GM18499 (cell line): ENCODE results near the gene PAXX.

Experiments
- ATAC-seq: cut with Tn5 transposase; IDR thresholded peaks from one replicate; pipeline ENCODE4 v1.9.1; 2021; ENCODE audit warnings: moderate number of reproducible peaks; ENCODE audit not compliant: insufficient read depth, unreplicated experiment

The PAXX gene

GRCh38 chr9:137015540-137015930 lies 23.3 kb downstream of the PAXX start:
- no peak for ATAC-seq

DNA sequence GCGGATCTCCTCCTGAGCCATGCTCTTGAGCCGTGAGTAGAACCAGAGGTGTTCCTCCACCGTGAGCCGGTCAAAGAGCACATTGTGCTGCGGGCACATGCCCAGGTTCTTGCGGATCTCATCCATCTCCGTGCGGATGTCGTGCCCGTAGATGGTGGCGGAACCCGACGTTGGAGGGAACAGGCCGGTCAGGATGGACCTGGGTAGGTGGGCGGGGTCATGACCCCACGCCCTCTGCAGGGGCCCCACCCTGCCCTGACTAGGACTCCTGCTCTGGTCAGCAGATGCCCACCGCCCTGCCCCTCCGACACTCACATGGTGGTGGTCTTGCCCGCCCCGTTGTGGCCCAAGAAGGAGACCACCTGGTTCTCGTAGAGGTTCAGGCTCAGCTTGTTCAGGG lies 23.8 kb downstream of the PAXX start:
- ATAC-seq = no peak

DNA sequence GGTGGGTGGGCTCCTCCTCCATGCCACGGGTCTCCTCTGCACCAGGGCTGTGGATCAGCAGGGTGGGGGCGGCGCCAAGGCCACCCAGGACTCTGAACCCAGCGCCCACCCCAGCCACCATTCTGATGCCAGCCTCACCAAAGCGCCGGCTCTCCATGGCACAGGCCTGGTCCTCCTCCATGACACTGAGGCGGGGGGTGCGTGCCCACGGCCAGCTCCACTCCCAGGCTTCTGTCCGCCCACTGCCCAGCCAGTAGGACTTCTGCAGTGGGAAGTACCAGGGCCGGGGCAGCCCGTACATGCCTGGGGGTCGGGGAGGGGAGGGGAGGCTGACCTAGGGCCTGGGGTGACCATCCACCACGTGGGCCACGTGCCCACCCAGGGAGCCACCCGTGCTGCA lies 24.2 kb downstream of the PAXX start:
- no peak for ATAC-seq

DNA sequence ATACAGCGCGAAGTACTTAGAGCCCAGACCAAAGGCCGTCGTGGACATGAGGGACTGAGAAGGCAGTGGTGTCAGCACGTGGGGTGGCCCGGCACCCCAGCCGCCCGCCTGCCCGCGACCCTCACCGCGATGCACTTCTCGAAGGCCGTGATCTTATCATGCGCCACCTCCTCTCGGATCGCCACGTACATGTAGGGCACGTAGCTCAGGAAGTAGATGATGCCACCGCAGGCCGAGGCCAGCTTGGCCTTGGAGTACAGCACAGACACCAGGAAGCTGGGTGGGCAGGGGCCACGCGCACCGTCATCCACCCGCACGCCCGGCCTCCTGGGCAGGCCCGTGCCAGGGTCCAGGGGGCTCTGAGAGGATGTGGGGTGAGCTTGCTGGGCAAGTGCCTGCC lies 24.8 kb downstream of the PAXX start:
- no peak for ATAC-seq

DNA sequence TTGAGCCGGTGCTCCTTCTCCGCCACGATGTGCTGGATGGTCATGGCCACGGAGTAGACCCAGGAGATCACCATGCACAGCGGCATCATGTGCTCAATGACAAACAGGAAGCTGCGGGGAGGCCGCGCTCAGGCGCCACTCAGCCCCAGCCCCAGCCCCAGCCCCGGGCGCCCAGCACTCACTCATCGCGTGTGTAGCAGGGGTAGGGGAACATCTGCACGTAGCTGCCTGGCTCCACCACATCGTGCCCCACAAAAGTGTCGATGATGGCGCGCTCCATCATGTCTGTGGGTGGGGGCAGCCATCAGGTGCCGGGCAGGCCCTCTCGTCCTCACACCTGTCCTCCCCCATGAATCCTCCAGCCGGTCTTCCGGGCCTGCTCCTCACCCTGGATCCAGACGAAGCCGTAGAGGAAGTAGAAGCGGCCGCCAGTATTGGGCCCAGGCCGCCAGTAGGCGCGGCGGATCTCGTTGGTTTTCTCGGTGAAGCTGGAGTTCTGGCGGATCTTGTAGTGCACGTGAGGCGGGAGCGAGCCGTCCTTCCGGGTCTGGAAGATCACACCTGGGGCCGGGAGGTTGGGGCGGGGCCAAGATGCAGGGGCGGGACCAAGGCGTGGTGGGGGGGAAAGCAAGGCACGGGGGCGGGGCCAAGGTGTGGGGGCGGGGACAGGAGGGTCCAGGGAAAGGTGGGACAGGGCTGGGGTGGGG lies 25.7 kb downstream of the PAXX start:
- no peak for ATAC-seq

DNA sequence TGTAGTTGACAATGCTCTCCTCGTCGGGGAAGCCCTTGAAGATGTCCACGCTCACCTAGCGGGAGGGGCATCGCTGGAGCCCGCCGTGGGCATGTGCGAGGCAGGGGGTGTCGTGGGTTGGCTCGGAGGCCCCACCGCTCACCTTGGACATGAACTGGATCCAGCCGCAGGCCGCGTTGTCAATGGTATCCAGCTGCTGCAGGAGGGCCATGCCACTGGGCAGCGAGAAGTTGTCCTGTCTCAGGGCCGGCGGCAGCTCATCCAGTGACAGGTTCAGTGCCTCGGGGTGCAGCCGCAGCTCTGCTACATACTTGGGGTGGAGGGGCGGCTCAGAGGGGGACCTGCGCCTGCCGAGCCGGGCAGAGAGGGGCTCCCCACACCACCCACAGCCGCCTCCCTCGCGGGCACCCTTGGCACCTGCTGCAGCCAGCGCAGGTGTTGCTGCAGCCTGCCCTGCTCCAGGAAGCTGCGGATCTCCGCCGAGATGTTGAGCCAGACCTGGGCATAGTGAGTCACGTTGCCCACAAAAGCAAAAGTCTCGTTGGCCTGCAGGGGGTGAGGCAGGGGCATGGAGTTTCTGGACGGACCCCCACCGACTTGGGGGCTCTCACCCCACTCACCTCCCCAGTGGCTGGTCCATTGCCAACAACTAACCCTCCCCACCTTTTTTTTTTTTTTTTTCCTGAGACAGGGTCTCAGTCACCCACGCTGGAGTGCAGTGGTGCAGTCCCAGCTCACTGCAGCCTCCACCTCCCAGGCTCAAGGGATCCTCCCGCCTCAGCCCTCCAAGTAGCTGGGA lies 26.7 kb downstream of the PAXX start:
- ATAC-seq = no peak

GRCh38 chr9:137019891-137020683 lies 27.9 kb downstream of the PAXX start:
- ATAC-seq = no peak

DNA sequence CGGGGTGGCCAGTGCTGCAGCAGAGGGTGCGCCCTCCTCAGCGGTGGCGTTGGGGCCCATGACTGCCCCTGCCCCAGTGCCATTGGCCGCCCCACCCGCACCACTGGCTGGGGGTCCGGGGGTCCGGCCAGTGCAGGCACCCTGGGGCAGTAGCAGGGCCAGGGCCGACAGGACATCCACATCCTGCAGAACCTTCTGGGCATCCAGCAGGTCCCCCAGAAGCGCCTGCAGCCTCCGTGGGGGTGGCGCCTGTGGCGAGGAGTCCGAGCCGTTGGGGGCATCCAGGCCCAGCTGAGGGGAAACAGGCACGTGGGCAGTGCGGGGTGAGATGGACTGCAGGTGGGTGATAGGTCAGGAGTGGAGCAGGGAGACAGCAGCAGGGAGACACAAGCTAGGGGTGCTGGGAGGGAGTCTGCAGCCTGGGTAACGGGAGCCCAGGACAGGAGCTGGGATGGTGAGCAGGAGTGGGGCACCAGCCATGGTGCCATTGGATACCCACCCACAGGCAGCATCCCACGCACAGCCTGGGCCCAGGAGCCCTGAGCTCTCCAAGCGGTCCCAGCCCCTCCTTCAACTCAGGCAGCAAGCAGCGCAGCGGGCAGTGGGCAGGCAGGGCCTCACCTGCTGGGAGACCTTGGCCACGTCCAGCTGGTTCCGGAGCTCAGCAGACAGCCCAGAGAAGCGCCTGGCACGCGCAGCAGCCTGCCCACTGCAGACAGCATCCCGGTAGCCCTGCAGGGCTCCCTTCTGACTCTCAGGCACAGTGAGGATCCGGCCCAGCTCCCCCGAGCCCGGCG lies 28.7 kb downstream of the PAXX start:
- ATAC-seq = no peak

DNA sequence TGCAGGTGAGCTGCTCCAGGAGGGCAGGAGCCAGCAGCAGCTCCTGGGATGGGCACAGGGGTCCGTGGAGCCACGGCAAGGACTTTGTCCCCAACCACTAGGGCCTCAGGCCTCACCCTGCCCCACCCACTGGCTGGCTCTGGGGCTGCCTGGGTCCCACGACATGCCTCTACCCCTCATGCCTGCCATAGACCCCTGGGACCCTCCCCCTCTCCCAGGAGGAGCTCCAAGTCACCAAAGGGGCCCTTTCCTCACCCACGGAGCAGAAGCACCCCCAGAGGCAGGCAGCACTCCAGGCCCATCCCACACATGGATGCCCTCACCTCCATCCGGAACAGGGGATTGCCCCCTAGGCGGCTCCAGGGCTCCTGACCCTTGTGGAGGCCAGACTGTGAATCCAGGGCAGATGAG lies 29.4 kb downstream of the PAXX start:
- ATAC-seq = no peak

- no peak for ATAC-seq
Observed at GRCh38 chr9:137021979-137022661, 29.9 kb downstream of the PAXX start.

- no peak for ATAC-seq
Observed at GRCh38 chr9:137022662-137023008, 30.4 kb downstream of the PAXX start.

- ATAC-seq = no peak
Observed at GRCh38 chr9:137023157-137023556, 30.9 kb downstream of the PAXX start.

DNA sequence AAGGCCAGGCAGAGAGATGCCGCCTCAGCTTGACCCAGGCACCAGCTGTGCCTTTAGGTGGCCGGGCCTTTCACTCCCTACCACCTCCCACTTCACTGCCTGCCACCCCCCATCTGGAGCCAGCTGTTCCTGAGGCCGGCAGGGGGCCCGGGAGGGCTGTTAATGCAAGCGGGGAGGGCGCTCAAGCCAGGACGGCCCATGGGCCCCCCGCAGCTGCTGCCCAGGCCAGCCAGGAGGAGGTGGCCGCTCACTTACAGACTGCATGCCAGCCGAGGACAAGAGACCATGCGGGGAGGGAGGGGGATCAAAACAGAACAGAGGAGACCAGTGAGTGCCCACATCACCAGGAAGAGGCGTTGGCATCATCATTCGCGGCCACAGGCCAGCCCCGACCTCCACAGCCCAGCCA lies 31.4 kb downstream of the PAXX start:
- no peak for ATAC-seq

- no peak for ATAC-seq
Observed at GRCh38 chr9:137025517-137025966, 33.3 kb downstream of the PAXX start.

DNA sequence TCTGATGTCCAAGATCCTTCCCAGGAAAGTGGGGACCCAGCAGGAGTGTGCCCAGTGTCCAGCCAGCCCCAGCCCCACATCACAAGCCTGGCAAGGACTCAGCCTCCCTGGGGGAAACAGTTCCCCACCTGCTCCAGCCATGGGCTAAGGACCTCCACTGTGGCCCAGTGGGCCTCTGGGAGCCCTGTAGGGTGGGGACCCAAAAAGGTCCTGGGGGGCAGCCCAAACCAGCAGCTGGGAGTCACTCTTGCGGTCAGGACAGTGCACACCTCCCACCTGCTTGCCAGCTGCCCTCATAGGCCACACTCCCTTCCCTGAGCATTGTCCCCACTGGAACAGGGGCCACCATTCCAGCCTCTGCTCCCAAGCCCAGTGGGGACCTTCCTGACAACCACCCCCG lies 34.2 kb downstream of the PAXX start:
- ATAC-seq = no peak

DNA sequence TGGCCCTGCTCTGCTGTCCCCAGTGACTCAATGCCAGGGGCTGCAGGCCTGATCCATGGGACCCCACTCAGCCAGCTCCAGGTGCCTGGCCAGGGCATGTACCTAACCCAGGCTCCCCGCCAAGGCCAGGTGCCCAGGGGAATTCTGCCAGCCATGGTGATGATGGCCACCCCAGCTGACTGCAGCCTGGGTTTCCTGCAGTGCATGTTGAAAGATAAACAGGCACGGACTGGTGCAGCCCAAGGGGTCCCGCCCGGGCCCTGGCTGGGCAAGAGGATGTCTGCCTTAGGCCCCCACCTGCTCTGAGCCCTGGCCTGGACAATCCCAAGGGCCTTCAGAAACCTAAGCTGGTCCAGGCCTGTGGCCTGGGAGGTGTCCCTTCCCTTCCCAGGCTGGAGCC lies 34.6 kb downstream of the PAXX start:
- ATAC-seq = no peak

DNA sequence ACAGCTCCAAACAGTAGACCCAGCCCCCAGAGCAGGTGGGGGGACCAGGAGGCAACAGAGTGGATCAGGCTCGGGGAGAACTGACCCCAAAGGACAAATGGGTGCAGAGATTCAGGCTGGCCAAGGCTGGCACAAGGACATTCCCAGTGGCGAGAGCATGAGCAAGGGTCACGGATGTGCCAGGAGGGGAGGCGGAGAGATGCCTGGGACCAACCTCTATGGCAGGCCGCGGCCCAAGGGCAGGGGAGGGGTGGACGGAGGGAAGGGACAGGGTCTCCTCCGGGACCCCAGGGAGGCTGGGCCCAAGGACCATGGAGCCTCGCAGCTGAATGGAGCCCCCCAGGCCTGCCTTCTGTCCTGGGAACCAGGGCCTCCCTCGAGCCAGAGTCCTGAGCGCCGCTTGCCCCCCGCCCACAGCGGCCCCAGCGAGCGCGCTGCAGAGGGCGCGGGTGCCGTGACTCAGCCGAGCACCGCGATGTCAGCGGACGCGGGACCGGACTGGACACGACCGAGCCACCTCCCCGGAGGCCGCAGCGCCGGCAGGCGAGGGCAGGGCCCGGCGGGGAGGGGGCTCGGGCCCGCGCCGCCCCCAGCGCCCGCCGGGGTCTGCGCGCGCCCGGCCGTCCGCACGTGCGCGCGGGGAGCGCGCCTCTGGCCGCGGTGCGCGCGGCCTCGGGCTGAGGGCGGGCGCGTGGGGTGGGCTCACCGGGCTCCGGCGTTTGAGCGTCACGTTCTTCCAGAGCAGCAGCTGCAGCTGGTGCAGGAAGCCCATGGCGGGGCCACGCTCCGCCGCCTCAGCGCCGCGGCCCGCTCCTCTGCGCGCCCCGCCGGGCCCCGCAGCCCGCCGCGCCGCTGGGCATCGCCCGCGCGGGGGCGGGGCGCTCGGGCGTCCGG lies 35.4 kb downstream of the PAXX start, which contains the start of gene ABCA2:
ABCA2 (minus strand) TSS at position 869 of the 894 bp plus-strand sequence; CDS start at position 772, 97 bp downstream.
- no peak for ATAC-seq

- ATAC-seq = no peak
Observed at GRCh38 chr9:137028263-137029057, 36.2 kb downstream of the PAXX start.
